D341Med (cell line): ENCODE data around the gene GADD45A.

Experiments used
- DNase-seq: peaks from one replicate; pipeline ENCODE4 v3.0.0; 2012; ENCODE audit warnings: low spot score

Gene GADD45A

GRCh38 chr1:67668660-67669059, 16.3 kb upstream of the GADD45A start:
- DNase-seq: no peak

DNA sequence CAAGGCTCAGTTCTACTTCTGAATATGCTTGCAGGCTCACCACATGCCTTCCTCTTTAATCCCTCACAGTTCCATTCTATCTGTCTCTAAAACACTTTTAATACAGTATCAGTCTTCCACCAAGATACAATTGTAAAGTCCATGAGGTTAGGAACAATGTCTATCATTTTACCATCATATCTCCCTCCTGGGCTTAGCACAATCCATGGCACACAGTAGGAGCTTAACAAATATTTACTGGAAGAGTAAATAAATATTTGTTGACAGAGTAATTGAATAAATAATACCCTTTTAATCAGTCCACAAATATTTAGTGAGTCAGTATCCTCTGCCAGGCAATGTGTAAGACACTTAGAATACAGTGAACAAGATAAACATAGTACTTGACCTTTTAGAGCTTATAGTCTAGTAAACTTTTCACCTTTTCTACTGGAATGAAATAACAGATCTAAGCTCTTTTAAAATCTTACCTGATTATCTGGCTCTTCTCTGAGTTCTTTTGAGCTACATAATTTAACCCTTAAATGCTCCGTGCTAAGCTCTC, 12.7 kb upstream of the GADD45A start:
- no peak for DNase-seq

- DNase-seq: no peak
These were observed 11.4 kb upstream of the GADD45A start for GRCh38 chr1:67673468-67674201.

- DNase-seq: no peak
These were observed 10.6 kb upstream of the GADD45A start for GRCh38 chr1:67674260-67675011.

- no peak for DNase-seq
These were observed 9.2 kb upstream of the GADD45A start for GRCh38 chr1:67675800-67676199.

DNA sequence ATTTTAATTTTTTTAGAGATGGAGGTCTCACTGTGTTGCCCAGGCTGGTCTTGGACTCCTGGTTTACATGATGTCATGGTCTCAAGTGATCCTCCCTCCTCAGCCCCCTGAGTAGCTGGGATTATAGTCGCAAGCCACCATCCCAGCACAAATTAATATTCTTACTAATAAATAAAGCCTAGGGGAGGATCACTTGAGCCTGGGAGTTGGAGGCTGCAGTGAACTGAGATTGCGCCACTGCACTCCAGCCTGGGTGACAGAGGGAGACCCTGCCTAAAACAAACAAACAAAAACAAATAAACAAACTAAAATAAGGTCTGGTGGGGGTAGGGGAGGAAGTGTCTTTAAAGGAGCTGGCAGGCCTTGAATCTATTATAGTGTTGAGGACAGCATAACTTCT, 8.7 kb upstream of the GADD45A start:
- no peak for DNase-seq

- DNase-seq: no peak
These were observed 8.1 kb upstream of the GADD45A start for GRCh38 chr1:67676946-67677345.

DNA sequence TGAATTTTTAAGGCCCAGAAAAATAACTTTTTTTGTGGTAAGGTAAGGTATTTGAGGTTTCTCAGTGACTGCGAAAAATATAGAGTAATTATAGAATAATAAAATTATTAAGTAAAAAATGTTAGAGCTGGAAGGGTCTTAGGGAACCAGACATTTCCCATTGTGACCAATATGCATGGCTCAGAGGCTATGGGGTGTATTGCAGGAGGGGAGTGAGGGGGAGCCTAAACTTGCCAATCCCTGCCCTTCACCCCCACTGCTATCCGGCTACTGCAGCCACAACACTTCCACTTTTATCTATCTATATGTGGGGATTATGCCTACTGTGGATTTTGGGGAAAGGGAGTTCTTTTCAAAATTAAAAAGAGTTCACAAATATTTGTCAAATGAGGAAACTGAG, 7.6 kb upstream of the GADD45A start:
- no peak for DNase-seq

DNA sequence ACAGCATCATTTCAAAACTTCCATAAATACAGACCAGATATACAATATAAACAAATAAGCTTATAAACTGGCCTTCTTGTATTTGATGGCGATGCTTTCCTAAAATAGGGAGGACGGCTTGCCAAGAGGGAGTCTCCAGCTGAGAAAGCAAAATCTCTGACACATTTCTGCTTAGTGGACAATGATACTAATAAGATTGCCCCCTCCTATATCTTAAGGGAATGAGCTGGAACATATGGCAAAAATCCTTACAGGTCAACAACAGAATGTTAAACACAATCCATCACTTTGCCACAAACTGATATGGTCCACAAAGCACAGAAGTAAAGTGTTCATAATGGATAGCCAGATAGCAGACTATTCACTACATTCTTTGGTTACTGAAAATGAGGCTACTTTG, 7.1 kb upstream of the GADD45A start:
- no peak for DNase-seq

DNA sequence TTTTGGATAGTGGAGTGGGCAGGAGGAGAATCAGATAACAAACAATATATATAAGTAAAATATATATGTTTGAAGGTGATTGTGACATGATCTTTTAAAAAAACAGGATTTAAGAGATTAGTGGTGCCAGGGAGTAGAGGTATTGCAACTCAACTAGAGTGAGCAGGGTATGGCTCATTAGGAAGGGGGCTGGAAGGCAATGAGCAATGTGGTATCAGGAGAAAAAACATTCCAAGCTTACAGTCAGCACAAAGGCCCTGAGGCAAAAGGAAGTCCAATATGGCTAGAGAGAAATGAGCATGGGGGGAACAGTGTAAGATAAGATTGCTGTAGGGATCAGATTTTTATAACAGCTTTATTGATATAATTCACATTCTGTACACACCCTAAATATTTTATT, 5.3 kb upstream of the GADD45A start:
- no peak for DNase-seq

DNA sequence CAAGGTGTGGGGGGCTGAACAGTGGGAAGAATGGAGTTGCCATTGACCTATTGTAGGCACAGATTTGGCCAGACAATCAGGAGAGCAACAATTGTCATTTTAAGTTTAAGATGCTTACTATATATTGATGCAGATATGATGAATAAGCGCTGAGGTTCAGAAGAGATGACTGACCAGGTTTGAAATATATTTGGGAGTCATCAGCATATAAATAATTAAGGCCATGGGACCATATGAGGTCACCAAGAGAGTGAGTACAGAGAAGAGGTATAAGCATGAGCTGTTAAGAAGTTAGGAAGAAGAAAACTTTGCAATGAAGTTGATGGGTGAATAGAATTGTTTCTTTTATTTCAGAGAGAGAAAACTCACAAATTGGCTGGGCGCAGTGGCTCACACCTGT, 4.5 kb upstream of the GADD45A start:
- no peak for DNase-seq

GRCh38 chr1:67682659-67683197, 2.3 kb upstream of the GADD45A start:
- DNase-seq: no peak

- no peak for DNase-seq
These were observed 1.7 kb upstream of the GADD45A start for GRCh38 chr1:67683316-67683715.

DNA sequence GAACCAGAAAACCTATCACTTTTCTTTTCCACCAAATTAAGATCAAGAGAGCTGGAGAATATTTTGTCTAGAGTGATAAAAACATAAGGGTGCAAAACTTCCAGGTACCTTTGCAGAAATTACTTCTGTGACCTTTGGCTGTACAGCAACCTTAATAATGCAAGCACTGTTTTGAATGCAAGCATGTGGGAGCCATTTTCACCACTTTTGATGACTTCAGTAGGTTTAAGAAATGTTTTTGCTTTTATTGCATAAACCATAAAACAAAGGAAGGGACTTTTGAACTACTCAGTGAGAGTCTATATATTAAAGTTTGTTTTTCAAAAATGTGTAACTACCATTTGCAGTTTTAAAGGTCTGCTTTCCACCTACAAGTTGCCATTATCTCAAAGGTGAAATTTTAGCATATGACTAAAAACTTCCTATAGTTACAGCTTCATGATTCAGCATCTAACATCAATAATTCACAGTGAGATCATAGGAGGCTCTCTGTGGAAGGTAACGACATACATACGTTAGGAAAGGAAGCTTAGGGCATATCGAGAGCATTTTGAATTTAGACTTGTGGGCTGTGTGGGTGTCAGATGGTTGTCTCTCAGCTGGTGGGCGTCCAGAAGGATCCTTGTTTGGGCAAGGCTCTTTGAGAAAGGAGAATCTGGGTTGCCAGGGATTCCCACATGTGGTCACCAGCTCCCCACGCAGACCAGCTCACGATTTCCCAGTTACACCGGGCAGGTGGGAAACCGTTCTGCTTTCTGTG, 1.1 kb upstream of the GADD45A start:
- no peak for DNase-seq

DNA sequence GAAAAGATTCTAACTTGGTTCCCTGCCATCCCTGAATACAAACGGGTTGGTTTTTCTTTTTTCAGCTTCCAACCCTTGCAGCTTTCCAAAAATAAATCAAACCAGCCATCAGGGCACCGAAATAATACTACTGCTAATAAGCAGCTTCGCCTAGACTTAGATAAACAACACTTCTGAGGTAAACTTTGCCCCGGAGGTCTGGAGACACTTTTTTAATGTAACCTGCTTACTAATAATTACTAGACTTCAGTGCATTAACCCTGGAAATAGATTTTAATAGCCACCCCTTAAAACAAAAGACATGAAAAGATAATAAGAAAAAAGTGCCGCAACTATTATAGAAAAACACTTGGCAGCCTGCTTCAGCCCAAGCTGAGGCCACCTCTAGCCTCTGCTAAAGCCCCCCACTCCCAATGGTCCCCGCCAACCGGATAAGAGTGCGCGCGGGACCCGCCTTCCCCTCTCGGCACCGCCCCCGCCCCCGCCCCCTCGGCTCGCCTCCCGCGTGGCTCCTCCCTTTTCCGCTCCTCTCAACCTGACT, 405 bp upstream of the GADD45A start:
- no peak for DNase-seq

GRCh38 chr1:67685558-67686266, 711 bp downstream of the GADD45A start:
- peak; percentile 59 for DNase-seq

DNA sequence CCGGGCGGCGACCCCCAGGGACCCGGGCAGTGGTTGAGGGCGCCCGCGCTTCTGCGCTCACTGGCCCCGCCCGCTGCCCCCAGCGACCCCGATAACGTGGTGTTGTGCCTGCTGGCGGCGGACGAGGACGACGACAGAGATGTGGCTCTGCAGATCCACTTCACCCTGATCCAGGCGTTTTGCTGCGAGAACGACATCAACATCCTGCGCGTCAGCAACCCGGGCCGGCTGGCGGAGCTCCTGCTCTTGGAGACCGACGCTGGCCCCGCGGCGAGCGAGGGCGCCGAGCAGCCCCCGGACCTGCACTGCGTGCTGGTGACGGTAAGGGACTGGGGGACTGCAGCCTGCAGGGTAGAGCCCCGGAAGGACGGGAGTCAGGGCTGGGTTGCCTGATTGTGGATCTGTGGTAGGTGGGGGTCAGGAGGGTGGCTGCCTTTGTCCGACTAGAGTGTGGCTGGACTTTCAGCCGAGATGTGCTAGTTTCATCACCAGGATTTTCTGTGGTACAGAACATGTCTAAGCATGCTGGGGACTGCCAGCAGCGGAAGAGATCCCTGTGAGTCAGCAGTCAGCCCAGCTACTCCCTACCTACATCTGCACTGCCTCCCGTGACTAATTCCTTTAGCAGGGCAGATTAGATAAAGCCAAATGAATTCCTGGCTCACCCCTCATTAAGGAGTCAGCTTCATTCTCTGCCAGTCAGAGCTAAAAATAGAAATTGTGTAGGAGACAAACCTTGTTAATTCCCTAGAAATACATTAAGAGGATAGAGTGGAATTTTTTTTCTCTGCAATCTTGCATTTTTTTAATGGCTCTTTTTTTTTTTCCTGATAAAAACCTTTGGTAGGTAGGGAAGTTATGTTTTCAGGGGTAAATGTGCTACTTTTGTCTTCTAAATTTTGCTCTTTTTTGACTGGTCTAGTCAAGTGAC, 1.5 kb downstream of the GADD45A start:
- DNase-seq: peak; percentile 75

- DNase-seq: no peak
These were observed 2.2 kb downstream of the GADD45A start for GRCh38 chr1:67687198-67687545.

- DNase-seq: no peak
These were observed 2.6 kb downstream of the GADD45A start for GRCh38 chr1:67687649-67688048.

DNA sequence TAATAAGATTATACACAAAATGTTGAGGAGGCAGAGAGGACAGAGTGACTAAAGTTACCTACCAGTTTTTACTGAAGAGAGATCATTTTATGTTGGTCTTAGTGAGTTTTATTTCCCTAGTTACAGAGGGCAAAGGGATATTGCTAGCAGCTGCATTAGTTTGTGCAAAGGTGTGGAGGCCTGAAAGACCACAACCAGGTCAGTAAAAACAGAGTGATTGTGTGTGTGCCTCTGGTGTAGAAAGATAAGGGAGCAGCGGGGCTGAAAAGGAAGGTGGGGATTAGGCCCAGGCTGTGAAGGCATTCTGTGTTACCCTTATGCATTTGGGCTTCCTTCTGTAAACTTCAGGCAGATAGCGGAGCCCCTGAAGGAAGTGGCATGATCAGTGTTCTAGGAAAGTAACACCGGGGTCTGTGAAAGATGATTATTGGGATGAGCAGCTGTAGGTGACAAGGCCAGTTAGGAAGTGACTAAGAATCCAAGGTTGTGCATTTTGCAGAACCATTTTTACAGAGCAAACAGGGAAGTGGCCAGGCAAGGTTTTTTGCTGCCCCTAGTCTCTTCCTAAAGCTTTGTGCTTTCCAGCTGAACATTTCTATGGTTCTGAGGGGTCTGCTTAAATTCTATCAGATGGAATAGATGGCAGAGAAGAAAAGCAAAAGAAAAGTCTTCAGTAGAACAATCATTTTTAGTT, 3.7 kb downstream of the GADD45A start:
- no peak for DNase-seq
